Omental fat pad (tissue), 4 donors: Measurements from ENCODE around the gene RAB3C. TPM values are rescaled to one million over a fixed set of nuclear protein-coding genes. Genes with fewer than 3 reads are reported as not detected.

Experiments used
- ATAC-seq: fragments of 150-250 bp; one replicate; pipeline ENCODE4 v1.9.1; 2016; ENCODE audit warnings: mild to moderate bottlenecking, moderate library complexity; ENCODE audit not compliant: low FRiP score
- DNase-seq: peaks from one replicate; pipeline ENCODE4 v3.0.0-alpha.2; 2019; ENCODE audit warnings: low spot score
- CTCF ChIP-seq, 3 donors: fragments of 450-650 bp; IDR thresholded peaks; one replicate each; pipeline ENCODE4 v1.5.1; 2016 to 2017; ENCODE audit warnings: antibody characterized with exemption in 3 of 3, mild to moderate bottlenecking in 3 of 3, moderate library complexity in 2 of 3
- total RNA-seq, 4 donors: library from RNA; depleted of rRNA; stranded (reverse); fragments of >200 nt; gene quantifications; one replicate each; pipeline ENCODE4 v1.1.0, GENCODE V29; 2016

RAB3C gene
- total RNA-seq, 4 donors from 2014 or later, result 0.28 to 5.5 (median 2.0) TPM

- DNase-seq (no peak), ATAC-seq (no peak)
Measured at GRCh38 chr5:58904737-58905136, 321.9 kb downstream of the RAB3C start.

GRCh38 chr5:58905944-58906343 lies 323.1 kb downstream of the RAB3C start:
- TF ChIP-seq CTCF (IDR thresholded peaks at IDR 0.05), result no peak
- no peak for DNase-seq
- no peak for ATAC-seq

More at GRCh38 chr5:58904737-58905136, 321.9 kb downstream of the RAB3C start:
- no peak for TF ChIP-seq CTCF (IDR thresholded peaks at IDR 0.05)

Other genes starting within 250 kb of the RAB3C start
- gene PLK2, start 123.0 kb upstream of the RAB3C start, total RNA-seq, result 100 to 1,000 TPM in 2 of 4 donors, 10 to 100 TPM in 2; 27.2 to 126 (median 90.9) TPM
- 1 to 10 TPM in 3 of 4 donors, under 1 TPM in 1; 0.72 to 6.1 (median 1.4) TPM for gene GAPT, start 91.6 kb upstream of the RAB3C start, total RNA-seq